WI38 (cell line): ENCODE measurements around the gene KLF7.

ENCODE experiments used
- H3K4me3 ChIP-seq: 2 replicates; pipeline ENCODE4 v1.5.1; 2011; ENCODE audit warnings: low read depth, mild to moderate bottlenecking, control low read depth, low read length
- TF ChIP-seq, protein P1 (sequence below): IDR thresholded peaks from 2 replicates; pipeline ENCODE4 v1.5.1; 2012; ENCODE audit warnings: low read depth, mild to moderate bottlenecking, control low read depth, low read length

The KLF7 gene

DNA sequence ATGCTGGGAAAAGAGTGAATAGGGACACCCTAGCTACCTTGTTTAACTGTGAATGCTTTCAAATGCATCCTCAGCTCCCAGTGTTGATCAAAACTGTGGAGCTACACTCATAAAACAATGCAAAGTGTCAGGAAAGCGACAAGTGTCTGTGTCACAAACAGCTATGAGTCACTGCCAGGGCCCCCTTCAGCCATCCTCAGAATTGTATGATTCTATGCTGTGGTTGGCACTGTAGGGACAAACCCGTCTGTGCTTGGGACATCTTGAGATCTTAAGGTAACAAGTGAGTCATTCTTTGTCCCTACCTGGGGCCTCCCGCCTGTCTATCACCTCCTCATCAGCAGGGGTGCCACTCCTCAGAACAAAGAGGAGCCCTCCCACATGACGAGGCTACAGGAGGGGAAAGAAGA lies 42.4 kb downstream of the KLF7 start:
- H3K4me3 ChIP-seq, result no peak overlapping the region
- TF ChIP-seq, protein P1, sequence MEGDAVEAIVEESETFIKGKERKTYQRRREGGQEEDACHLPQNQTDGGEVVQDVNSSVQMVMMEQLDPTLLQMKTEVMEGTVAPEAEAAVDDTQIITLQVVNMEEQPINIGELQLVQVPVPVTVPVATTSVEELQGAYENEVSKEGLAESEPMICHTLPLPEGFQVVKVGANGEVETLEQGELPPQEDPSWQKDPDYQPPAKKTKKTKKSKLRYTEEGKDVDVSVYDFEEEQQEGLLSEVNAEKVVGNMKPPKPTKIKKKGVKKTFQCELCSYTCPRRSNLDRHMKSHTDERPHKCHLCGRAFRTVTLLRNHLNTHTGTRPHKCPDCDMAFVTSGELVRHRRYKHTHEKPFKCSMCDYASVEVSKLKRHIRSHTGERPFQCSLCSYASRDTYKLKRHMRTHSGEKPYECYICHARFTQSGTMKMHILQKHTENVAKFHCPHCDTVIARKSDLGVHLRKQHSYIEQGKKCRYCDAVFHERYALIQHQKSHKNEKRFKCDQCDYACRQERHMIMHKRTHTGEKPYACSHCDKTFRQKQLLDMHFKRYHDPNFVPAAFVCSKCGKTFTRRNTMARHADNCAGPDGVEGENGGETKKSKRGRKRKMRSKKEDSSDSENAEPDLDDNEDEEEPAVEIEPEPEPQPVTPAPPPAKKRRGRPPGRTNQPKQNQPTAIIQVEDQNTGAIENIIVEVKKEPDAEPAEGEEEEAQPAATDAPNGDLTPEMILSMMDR, result no peak

DNA sequence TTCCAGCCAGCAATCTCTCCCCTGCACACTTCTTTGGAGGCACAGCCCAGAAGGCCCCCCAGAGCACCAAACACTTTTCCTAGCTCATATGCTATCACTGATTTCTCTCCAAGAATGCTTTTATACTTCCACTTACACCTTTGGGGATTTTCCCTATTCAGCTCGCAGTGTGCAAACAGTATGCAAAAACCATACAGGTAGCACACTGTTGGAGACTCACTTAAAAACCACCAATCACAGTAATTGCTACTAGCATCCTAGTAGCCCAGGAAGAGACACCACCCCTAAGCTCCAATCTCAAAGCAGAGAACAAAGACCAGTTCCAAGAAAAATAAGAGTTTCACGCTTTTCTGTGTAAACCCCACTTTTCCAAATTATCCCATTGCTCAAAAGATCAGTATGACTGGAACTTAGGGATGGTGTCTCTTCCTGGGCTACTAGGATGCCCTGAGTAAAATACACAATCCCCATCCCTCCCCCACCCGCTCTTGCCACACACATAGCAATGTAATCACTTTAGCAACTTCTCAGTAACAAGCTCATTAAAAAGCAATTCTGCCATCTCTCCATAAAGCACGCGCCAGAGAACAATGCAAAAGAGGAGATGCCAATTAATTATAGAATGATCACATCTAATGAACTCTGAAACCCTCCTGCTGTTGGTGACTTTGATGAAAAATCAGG lies 43.0 kb downstream of the KLF7 start:
- no peak overlapping the region for H3K4me3 ChIP-seq
- TF ChIP-seq, protein P1, result no peak

DNA sequence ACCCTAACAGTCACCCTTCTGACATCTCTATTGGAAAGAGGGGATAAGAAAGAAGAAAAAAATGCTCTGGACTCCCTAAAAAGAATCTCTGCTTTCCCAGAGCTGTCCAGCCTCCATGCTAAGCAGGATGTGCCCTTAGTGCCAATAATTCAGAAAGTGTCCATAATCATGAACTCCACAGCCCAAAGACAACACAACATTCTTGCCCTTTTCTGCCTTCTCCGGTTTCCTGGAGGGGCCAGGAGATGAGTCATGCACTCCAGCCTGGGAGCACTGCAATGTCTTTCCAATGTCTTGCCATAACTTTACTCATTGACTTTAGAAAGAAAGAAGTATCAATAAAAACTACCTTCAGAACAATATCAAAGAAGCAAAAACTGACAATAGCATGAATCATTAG lies 44.0 kb downstream of the KLF7 start:
- TF ChIP-seq, protein P1, result no peak
- no peak overlapping the region for H3K4me3 ChIP-seq

DNA sequence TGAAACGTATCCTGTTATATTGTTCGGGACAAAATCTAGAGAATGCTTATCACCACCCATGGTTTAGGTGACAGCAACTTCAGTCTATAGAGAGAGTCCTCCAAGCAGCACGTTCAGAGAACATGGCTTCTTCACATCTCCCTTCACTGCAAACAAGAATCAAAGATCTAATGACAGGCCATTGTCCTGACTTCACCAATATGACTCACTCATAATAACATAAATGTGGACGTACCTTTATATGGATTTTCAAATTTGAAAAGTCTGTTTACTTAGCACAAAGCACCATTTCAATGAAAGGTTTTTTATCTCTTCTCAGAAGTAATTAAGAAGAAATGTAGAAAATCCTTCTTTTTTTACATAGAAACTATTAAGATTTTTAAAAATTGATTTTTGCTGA lies 46.7 kb downstream of the KLF7 start:
- H3K4me3 ChIP-seq, result no peak overlapping the region
- TF ChIP-seq, protein P1, result no peak

DNA sequence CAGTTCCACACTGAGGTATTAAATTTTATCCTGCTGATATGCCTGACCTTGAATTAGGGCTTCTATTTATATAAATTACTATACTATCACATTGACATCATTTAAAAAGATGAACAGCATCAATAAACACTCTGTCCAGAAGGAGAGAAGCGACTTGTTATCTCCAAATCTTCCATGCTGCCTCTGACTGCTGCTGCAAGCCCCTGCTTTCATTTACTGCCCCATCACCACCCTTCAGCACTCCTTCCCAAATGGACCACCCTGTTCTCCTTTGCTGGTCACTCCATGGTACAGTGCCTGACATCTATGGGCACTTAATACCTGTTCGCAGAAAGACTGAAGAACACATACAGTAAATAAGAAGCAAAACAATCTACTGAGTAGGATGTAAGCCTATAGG lies 48.1 kb downstream of the KLF7 start:
- no peak overlapping the region for H3K4me3 ChIP-seq
- TF ChIP-seq, protein P1, result no peak

DNA sequence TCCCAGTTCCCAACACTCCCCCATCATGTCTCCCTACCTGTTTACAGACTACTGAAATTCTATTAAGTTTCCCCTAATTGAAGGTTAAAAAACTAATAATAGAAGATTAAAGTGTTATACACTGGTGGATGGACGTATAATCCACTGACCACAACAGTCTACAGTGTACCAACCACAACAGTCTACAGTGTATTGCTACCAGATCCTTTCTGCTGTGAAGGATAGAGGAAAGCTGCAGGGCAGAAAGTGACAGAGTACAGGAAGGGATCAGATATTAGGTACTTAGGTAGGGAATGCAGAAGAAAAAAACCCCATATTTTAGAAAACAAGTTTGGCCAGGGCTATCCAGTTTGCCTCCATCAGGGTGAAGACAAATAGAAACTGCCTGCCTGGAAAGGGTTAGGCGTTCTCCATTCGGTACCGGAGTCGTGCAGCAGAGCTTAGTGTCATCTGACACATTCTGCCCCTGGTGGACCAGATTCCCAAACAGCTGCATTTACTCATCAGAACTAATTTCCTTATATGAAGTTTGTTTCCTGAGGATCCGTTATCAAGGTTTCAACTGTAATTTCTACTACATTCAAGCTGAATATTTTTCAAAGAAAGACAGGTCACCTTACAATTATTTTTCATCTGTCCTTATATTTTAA lies 49.9 kb downstream of the KLF7 start:
- H3K4me3 ChIP-seq, result no peak overlapping the region
- TF ChIP-seq, protein P1, result no peak

DNA sequence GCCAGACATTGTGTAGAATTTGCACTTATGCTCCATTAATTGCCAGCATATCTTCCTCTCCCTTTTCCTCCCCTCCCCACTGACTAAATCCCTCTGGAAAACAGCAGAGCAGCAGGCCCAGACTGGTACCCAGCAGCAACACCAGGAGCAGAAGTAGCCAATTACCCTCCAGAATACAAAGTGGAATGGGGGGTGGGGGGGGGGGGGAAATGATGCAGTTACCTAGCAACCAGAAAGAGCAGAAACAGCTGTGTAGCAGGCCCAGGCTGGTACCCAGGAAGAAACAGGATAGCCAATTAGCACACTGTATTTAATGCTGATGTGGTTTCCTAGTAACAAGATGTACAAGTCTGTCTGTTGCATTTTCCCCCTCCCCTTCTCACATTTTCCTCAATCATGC lies 52.3 kb downstream of the KLF7 start:
- TF ChIP-seq, protein P1, result no peak
- H3K4me3 ChIP-seq, result no peak overlapping the region
